HG03354 (cell line): ENCODE measurements around the gene GJA8.
A peak's percentile ranks its signal among the peaks of the same experiment; 100 is the strongest.
"Not testable (repeated sequence)": the region's sequence is repeated elsewhere in the genome, so short reads cannot be mapped to it uniquely, and the experiment has no call there.

ENCODE experiments used
- ATAC-seq: cut with Tn5 transposase; IDR thresholded peaks from one replicate; pipeline ENCODE4 v1.9.1; 2021; ENCODE audit warnings: mild to moderate bottlenecking; ENCODE audit not compliant: unreplicated experiment, poor library complexity, severe bottlenecking

The GJA8 gene

DNA sequence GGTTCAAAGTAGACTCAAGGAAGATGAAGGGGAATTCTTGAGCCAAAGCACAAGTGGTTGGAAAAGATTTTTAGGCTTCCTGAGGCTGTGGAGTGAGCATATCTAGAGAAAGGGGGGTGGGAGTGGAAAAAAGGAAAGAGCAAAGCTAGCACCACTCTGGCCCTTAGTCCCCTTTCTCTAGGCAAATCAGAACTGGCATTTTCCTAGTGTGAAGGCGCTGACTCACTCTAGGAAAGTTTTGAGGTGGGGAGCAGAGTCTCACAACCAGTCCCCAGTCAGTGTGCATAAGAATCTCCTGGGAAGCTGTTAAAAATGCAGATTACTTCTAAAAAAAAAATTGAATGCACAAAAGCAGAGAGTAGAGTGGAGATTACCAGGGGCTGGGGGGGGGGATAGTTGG lies 22.2 kb downstream of the GJA8 start:
- no peak for ATAC-seq

DNA sequence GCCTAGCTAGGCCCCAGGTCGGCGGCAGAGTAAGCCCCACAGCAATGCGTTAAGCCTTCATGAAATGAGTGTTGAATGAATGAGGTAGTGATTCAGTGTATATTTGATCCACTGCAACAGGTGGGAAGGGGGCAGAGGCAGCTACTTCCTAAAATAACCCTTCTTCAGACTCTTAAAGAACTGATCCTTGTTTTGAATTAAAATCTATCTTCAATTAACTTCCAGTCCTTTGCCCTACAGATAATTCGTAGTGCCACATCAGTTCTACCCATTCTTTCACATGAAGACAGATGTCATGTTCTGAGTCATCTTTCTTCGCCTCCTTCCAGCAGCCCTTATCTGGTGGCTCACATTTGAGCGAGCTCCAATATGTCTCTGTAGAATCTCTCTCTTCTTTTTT lies 24.6 kb downstream of the GJA8 start:
- ATAC-seq: not testable (repeated sequence)

DNA sequence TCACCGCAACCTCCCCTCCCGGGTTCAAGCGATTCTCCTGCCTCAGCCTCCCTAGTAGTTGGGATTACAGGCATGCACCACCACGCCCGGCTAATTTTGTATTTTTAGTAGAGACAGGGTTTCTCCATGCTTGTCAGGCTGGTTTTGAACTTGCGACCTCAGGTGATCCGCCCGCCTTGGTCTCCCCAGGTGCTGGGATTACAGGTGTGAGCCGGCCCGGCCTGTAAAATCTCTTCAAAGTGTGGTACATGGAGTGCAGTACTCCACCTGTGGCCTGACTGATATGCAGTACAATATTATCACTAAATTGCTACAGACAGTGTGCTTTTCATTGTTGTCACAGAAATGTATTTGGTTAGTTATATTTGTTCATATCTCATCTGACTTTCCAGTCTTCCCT lies 25.1 kb downstream of the GJA8 start:
- ATAC-seq: not testable (repeated sequence)

DNA sequence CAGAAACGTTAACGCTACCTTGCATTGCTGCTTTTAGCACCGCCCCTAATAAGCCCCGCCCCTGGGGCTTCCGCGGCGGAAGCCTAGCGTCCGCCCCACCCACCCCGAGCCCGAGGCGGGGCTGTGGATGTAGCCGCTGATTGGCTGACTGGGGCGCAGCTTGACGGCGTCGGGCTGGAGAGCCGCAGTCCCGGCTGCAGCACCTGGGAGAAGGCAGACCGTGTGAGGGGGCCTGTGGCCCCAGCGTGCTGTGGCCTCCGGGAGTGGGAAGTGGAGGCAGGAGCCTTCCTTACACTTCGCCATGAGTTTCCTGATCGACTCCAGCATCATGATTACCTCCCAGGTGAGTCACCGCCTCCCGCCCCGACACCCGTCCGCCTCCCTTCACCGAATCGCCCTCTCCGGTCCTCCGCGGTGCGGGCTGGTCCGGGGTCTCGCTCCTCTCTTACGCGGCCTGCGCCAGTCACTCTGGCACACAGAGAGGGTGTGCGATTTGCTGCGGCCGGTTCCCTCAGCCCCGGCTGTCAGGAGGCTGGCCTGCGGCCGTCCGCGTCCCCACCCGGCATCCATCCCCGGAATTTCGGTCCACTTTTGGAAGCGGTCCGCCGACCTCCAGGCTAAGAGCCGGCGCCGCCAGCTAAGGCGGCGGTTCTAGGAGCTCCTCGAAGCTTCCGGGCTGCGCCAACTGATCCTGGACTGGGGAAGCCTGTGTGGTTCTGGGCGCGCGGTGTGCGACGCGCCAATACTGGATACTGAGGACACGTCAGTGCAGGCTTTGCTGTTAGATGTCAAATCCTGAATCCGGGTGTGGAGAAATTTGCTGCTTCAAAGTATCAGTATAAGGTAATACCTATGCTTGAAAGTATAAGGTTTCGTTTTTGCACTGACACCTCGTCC lies 25.9 kb downstream of the GJA8 start, which contains the start of gene GPR89B:
Gene GPR89B, plus strand, starts transcription at position 185 of the 897 bp plus-strand sequence. Its CDS starts 117 bp downstream, at position 302.
- ATAC-seq: peak; percentile 98

DNA sequence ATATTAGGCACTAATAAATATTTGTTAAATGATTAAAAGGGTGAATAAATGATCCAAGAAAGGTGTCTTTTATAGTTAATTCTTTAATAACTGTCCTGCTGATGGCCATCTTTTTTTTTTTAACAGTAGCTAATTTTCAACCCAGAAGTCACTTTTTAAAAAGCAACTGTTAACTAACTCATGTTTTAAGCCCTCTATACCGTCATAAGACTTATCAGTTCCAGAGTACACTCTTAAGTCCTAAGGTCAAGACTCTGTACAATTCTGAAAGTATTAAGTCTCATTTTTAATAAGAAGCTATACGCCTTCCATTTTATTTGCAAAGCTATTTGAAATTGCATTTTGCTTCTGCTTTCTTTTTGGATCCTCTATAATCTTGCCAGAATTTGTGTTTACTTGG lies 28.5 kb downstream of the GJA8 start:
- ATAC-seq: not testable (repeated sequence)

DNA sequence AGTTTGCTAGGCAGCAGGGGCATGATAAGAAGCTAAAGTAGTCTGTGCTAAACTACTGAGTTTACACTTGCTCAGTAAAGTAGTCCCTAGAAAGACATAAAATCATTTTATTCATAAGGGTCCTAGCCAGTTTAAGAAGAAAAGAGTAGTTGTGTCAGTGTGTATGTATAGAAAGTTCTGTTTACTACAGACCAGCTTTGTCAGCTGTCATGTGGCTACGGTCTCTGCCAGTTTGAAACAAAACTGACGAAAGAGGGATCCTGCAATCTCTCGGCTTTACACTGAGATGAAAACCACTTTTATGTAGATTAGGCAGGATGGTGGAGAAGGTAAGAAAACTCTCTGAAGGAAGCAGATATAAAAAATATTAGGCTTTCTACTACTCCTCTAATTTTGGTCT lies 32.7 kb downstream of the GJA8 start:
- not testable (repeated sequence) for ATAC-seq

DNA sequence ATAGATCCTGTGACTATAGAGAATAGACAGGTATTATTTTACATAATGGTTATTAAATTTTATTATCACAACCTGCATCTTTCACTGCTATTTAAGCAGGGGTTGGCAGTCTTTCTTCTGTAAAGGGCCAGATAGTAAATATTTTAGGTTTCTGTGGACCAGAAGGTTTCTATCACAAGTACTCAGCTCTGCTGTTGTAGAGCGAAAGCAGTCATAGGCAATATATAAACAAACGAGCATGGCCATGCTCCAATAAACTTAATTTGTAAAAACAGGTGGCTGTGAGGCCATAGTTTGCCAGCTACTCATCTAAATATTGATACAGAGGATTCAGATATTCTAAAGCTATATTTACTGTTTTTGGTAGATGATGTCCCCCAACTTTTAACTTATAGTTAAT lies 37.9 kb downstream of the GJA8 start:
- not testable (repeated sequence) for ATAC-seq

DNA sequence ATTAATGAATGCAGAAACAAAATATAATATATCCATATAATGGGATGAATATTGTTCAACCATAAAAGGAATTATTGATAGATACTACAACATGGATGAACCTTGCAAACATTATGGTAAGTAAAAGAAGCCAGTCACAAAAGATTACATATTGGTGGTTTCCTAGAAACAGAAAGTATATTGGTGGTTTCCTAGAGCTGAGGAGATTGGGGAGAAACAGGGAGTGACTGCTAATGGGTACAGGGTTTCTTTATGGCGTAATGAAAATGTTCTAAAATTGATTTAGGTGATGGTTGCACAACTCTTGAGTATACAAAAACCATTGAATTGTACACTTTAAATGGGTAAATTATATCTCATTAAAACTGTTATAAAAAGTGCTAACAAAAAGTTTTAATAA lies 40.0 kb downstream of the GJA8 start:
- ATAC-seq: not testable (repeated sequence)

DNA sequence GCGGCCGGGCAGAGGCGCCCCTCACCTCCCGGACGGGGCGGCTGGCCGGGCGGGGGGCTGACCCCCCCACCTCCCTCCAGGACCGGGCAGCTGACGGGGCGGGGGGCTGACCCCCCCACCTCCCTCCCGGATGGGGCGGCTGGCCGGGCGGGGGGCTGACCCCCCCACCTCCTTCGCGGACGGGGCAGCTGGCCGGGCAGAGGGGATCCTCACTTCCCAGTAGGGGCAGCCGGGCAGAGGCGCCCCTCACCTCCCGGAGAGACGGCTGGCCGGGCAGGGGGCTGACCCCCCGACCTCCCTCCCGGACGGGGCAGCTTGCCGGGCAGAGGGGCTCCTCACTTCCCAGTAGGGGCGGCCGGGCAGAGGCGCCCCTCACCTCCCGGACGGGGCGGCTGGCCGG lies 46.9 kb downstream of the GJA8 start:
- ATAC-seq: not testable (repeated sequence)
